BE2C (cell line): ENCODE data around the gene TSKU.

Experiments
- DNase-seq: peaks from one replicate; pipeline ENCODE4 v3.0.0-alpha.2; 2020
- H3K27me3 ChIP-seq: fragments of 250-450 bp; sonication (Bioruptor Pico); 2 replicates; pipeline ENCODE4 v1.5.1; 2020; ENCODE audit warnings: mild to moderate bottlenecking
- H3K36me3 ChIP-seq: fragments of 250-450 bp; sonication (Bioruptor Pico); 2 replicates; pipeline ENCODE4 v1.5.1; 2020; ENCODE audit warnings: mild to moderate bottlenecking
- H3K4me1 ChIP-seq: fragments of 250-450 bp; sonication (Bioruptor Pico); 2 replicates; pipeline ENCODE4 v1.5.1; 2020
- H3K4me3 ChIP-seq: 2 replicates; pipeline ENCODE4 v1.5.1; 2011; ENCODE audit warnings: low read depth, low read length
- H3K9me3 ChIP-seq: fragments of 250-450 bp; sonication (Bioruptor Pico); 2 replicates; pipeline ENCODE4 v1.5.1; 2020
- TF ChIP-seq, protein P1 (sequence below): IDR thresholded peaks from 2 replicates; pipeline ENCODE4 v1.5.1; 2012; ENCODE audit warnings: mild to moderate bottlenecking, low read depth, low read length

TSKU gene

DNA sequence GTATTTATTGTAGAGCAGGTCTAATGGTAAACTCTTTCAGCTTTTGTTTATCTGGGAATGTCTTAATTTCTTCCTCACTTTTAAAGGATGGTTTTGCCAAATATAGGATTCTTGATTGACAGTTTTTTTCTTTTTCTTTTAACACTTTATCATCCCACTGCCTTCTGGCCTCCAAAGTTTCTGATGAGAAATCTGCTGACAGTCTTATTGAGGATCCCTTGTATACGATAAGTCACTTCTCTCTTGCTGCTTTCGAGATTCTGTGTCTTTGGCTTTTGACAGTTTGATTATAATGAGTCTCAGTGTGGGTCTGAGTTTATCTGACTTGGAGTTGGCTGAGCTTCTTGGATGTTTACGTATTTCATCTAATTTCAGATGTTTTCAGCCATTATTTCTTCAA is 6.7 kb upstream of the TSKU start:
- H3K4me1 ChIP-seq = no peaks in the 10 kb centered on the region
- DNase-seq = no peak

DNA sequence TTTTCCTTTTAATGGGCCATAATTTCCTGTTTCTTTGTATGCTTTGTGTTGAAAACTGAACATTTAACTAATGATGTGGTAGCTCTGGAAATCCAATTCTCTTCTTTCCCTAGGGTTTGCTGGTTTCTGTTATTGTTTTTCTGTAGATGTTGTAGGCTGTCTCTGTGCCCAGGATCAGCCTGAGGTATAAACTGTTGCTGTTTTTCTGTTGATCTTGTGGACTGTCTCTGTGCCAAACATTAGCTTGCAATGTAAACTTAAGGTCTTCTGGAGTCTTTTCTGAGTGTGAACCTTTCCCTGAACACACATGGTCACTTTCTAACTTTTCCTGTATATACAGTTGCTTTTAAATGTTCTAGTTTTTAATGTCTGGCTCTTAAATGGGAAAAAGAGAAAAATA is 5.9 kb upstream of the TSKU start:
- H3K4me3 ChIP-seq = no peak overlapping the region
- no peak for DNase-seq
- TF ChIP-seq, protein P1, sequence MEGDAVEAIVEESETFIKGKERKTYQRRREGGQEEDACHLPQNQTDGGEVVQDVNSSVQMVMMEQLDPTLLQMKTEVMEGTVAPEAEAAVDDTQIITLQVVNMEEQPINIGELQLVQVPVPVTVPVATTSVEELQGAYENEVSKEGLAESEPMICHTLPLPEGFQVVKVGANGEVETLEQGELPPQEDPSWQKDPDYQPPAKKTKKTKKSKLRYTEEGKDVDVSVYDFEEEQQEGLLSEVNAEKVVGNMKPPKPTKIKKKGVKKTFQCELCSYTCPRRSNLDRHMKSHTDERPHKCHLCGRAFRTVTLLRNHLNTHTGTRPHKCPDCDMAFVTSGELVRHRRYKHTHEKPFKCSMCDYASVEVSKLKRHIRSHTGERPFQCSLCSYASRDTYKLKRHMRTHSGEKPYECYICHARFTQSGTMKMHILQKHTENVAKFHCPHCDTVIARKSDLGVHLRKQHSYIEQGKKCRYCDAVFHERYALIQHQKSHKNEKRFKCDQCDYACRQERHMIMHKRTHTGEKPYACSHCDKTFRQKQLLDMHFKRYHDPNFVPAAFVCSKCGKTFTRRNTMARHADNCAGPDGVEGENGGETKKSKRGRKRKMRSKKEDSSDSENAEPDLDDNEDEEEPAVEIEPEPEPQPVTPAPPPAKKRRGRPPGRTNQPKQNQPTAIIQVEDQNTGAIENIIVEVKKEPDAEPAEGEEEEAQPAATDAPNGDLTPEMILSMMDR = no peak
- no peaks in the 10 kb centered on the region for H3K4me1 ChIP-seq
- H3K9me3 ChIP-seq = 0 out of 2 replicates have a peak, but pooled peaks cover 2% of the 10 kb centered on the region
- no peaks in the 10 kb centered on the region for H3K36me3 ChIP-seq
- H3K27me3 ChIP-seq = no peaks in the 10 kb centered on the region

More for the DNA sequence above, 6.7 kb upstream of the TSKU start:
- Histone ChIP-seq H3K9me3 (0 out of 2 replicates have a peak, but pooled peaks cover 2% of the 10 kb centered on the region), H3K4me3 (no peak overlapping the region), H3K36me3 (no peaks in the 10 kb centered on the region), H3K27me3 (no peaks in the 10 kb centered on the region)
- TF ChIP-seq, protein P1 = no peak

DNA sequence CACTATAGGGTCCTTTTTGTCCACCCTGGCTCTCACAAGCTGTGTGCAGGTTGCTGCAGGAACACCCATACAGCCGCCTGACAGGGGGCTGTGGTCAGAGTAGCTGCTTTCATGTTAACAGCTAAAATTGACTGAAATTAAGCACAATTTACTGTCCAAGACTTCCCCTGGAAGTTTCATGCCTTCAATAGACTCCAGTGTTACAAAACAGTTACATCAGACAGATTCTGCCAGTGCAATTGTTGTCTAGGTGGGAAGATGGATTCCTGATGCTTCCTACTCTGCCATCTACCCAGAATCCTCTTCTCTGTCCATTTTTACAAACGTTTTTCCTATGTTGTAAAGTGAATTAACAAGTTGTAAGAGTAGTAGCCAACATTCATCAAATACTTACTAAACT is 5.3 kb upstream of the TSKU start:
- Histone ChIP-seq H3K9me3 (0 out of 2 replicates have a peak, but pooled peaks cover 2% of the 10 kb centered on the region), H3K4me3 (no peak overlapping the region), H3K27me3 (no peaks in the 10 kb centered on the region), H3K36me3 (no peaks in the 10 kb centered on the region), H3K4me1 (no peaks in the 10 kb centered on the region)
- no peak for DNase-seq
- TF ChIP-seq, protein P1 = no peak

DNA sequence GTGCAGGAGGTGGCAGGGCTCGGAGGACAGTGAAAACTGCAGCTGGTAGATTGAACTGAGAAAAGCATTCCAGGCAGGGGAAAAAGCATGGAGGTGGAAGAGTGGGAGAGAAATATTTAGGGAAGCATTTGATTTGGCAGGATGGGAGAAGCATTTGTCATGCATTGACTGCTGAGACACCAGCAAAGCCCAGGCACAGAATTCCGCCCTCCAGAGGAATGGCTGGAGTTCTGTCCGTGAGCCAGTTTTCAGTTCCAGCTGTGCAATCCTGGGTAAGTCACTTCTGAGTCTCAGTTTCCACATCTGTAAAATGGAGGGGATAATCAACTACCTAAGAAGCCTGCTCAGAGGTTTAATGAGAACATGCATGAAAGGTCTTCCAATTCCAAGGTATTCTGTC is 4.3 kb upstream of the TSKU start:
- Histone ChIP-seq H3K4me1 (no peaks in the 10 kb centered on the region), H3K4me3 (no peak overlapping the region), H3K36me3 (peaks cover 3% of the 10 kb centered on the region; the same call in 1 of the 2 replicates), H3K9me3 (0 out of 2 replicates have a peak, but pooled peaks cover 2% of the 10 kb centered on the region), H3K27me3 (no peaks in the 10 kb centered on the region)
- DNase-seq = no peak
- TF ChIP-seq, protein P1 = no peak

DNA sequence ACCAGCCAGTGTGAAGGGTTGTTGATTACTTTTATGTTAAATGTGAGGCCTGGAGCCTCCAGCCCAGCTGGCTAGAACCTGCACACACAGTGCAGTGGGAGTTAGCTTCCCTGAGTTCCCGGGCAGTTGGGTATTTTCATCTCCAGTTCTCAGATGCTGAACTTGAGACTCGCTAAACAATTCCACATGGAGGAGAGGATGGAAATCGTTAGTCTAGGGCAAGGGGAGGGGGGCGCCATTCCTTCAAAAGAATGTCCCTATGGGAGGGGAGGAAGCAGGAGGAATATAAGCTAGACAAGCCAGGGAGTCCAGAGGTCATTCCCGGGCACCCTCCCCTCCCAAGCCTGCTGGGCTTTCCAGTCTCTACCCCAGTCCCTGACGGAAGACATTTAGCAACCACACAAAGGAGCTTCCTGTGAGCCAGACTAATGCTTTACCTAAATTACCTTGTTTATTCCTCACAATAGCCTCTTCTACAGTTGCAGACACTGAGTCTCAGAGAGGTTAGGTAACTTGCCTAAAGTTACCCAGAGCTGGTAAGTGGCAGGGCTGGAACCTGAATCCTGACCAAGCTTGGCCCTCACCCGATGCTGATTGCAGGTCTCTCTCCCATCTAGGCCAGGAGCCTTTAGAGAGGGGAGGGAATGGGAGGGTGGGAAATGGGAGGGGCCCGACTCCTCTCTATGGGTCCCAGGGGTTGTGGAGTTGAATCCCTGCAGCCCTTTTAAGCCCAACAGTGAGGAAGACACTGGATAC is 1.9 kb upstream of the TSKU start:
- TF ChIP-seq, protein P1 = no peak
- Histone ChIP-seq H3K27me3 (no peaks in the 10 kb centered on the region), H3K36me3 (peaks cover 3% of the 10 kb centered on the region), H3K4me3 (no peak overlapping the region), H3K4me1 (peaks cover 6% of the 10 kb centered on the region), H3K9me3 (0 out of 2 replicates have a peak, but pooled peaks cover 2% of the 10 kb centered on the region)
- no peak for DNase-seq
